GM06990 (cell line): ENCODE measurements around the gene PRAC2.

Source experiments
- DNase-seq: peaks from one replicate; pipeline ENCODE4 v3.0.0-alpha.2; 2011; ENCODE audit not compliant: insufficient read length; ENCODE audit errors: extremely low read depth
- H3K27me3 ChIP-seq: replicated peaks from 2 replicates; pipeline ENCODE4 v1.6.0; 2011; ENCODE audit warnings: low read length; ENCODE audit not compliant: control insufficient read depth, insufficient read depth
- H3K36me3 ChIP-seq: 2 replicates; pipeline ENCODE4 v1.5.1; 2011; ENCODE audit warnings: low read length; ENCODE audit not compliant: control insufficient read depth, insufficient read depth
- H3K4me3 ChIP-seq: replicated peaks from 2 replicates; pipeline ENCODE4 v1.5.1; 2011; ENCODE audit warnings: low read depth, mild to moderate bottlenecking, control low read depth, low read length
- CTCF ChIP-seq: IDR thresholded peaks from 2 replicates; pipeline ENCODE4 v1.5.1; 2011; ENCODE audit warnings: low read length, control low read depth, mild to moderate bottlenecking, inconsistent platforms; ENCODE audit not compliant: insufficient read depth, poor library complexity, severe bottlenecking

The PRAC2 gene

DNA sequence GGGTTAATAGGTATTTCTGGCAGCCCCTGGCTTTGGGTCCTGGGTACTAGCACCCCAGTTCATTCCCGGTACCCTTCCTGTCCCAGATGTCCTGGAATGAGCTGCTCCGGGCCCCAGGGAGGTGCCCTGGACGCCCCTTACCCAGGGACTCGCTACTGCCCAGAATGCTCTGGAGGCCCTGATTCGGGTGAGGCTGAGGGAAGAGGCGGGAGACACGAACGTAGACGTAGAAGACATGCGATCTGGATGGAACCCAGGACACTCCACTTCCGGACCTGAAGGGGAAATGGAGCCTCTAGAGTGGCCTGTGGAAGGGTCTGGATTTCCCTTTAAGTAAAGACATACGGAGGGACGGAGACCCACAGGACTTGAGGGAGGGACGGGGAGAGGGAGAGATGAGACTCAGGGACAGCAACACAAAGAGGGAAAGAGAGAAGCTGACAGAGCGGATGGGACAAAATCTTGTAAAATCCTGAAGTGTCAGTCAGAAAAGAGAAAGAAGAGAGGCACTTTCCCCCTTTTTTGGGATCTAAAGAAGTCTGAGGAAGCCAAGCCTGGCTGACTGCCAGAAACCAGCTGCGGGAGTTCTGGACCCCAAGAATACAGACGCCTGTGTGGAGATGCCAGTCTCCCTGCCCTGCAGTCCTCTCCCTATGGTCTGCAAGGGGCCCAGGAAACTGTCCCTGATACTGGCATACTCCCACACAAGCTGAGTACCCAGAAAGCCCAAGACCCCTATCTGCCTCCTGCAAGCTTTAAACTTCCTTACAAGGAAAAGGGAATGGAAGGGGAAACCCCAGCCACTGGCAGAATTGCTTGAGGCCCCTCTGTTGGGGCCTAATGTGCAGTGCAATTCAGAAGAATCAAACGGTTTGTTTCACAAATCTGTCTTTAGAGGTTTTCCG, 6.6 kb downstream of the PRAC2 start:
- Histone ChIP-seq H3K4me3 (no peak overlapping the region), H3K27me3 (peaks cover 7% of the 10 kb centered on the region), H3K36me3 (no peaks in the 10 kb centered on the region)
- no peak for DNase-seq
- TF ChIP-seq CTCF: no peak

GRCh38 chr17:48730240-48730550, 7.2 kb downstream of the PRAC2 start:
- no peak for TF ChIP-seq CTCF
- H3K27me3 ChIP-seq: peaks cover 12% of the 10 kb centered on the region
- no peak overlapping the region for H3K4me3 ChIP-seq
- H3K36me3 ChIP-seq: no peaks in the 10 kb centered on the region
- no peak for DNase-seq

GRCh38 chr17:48731355-48731754, 8.4 kb downstream of the PRAC2 start:
- no peak overlapping the region for H3K4me3 ChIP-seq
- H3K27me3 ChIP-seq: peaks cover 12% of the 10 kb centered on the region
- H3K36me3 ChIP-seq: no peaks in the 10 kb centered on the region
- TF ChIP-seq CTCF: no peak
- no peak for DNase-seq

- H3K36me3 ChIP-seq: no peaks in the 10 kb centered on the region
- DNase-seq: no peak
- no peak overlapping the region for H3K4me3 ChIP-seq
- H3K27me3 ChIP-seq: peaks cover 13% of the 10 kb centered on the region
- TF ChIP-seq CTCF: no peak
Measured at GRCh38 chr17:48732688-48733629, 10.0 kb downstream of the PRAC2 start.

GRCh38 chr17:48733632-48734328, 10.8 kb downstream of the PRAC2 start:
- no peak for TF ChIP-seq CTCF
- Histone ChIP-seq H3K36me3 (no peaks in the 10 kb centered on the region), H3K27me3 (peaks cover 13% of the 10 kb centered on the region), H3K4me3 (no peak overlapping the region)
- no peak for DNase-seq
